KMS-11 (cell line): ENCODE results near the gene GINS2.

Source experiments
- H2AFZ ChIP-seq: fragments of 200-600 bp; sonication (generic); 2 replicates; pipeline ENCODE4 v1.6.1; 2016; ENCODE audit warnings: antibody characterized with exemption, mixed run types, low read depth
- H3K27ac ChIP-seq: fragments of 200-600 bp; sonication (generic); 2 replicates; pipeline ENCODE4 v1.6.1; 2016; ENCODE audit warnings: mild to moderate bottlenecking, mixed run types
- H3K27me3 ChIP-seq: fragments of 200-600 bp; sonication (generic); 2 replicates; pipeline ENCODE4 v1.6.1; 2017; ENCODE audit warnings: mild to moderate bottlenecking, low read depth, mixed run types, moderate library complexity; ENCODE audit not compliant: insufficient read depth
- H3K36me3 ChIP-seq: fragments of 200-600 bp; sonication (generic); 2 replicates; pipeline ENCODE4 v1.6.1; 2017; ENCODE audit warnings: mild to moderate bottlenecking, mixed run types; ENCODE audit not compliant: insufficient read depth
- H3K4me1 ChIP-seq: fragments of 200-600 bp; sonication (generic); 2 replicates; pipeline ENCODE4 v1.6.1; 2016; ENCODE audit warnings: mild to moderate bottlenecking, low read depth, mixed run types; ENCODE audit not compliant: poor library complexity, severe bottlenecking
- H3K4me2 ChIP-seq: fragments of 200-600 bp; sonication (generic); 2 replicates; pipeline ENCODE4 v1.7.0; 2016; ENCODE audit warnings: mild to moderate bottlenecking, mixed run types
- H3K4me3 ChIP-seq: fragments of 200-600 bp; sonication (generic); IDR thresholded peaks from 2 replicates; pipeline ENCODE4 v1.6.1; 2017; ENCODE audit warnings: low read depth, low read length, mixed read lengths; ENCODE audit not compliant: insufficient read depth
- H3K79me2 ChIP-seq: fragments of 200-600 bp; sonication (generic); 2 replicates; pipeline ENCODE4 v1.6.1; 2016; ENCODE audit warnings: low read depth, mixed run types; ENCODE audit not compliant: insufficient read depth
- H3K9ac ChIP-seq: fragments of 200-600 bp; sonication (generic); 2 replicates; pipeline ENCODE4 v1.6.1; 2016; ENCODE audit warnings: mild to moderate bottlenecking, mixed run types
- H4K20me1 ChIP-seq: fragments of 200-600 bp; sonication (generic); 2 replicates; pipeline ENCODE4 v1.6.1; 2016; ENCODE audit warnings: mild to moderate bottlenecking, mixed run types; ENCODE audit not compliant: insufficient read depth
- TF ChIP-seq, protein P1 (sequence below): fragments of 200-600 bp; sonication (generic); conservative IDR thresholded peaks from 2 replicates; pipeline ENCODE4 v1.6.1; 2017; ENCODE audit warnings: low read depth, mild to moderate bottlenecking, antibody characterized with exemption, low read length, moderate library complexity, mixed read lengths

Gene GINS2

DNA sequence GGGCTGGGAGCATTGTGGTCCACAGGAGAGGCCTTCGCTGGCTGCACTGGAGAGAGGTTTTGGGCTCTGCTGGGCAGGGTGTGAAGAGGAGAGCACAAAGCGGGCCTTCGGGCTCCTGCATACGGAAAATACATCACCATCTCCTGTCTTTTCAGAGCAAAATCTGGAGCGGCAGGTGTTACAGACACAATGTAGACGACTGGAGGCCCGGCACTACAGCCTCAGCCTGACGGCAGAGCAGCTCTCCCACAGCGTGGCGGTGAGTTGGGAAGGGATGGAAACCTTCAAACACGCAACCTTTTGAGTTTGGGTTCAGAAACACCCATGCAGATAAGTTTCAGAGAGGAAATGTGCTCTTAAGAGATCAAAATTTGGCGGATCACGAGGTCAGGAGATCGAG lies 17.9 kb downstream of the GINS2 start:
- no peaks in the 10 kb centered on the region for H4K20me1 ChIP-seq
- H3K36me3 ChIP-seq, result 0 out of 2 replicates have a peak, but pooled peaks cover 6% of the 10 kb centered on the region
- H3K27ac ChIP-seq, result no peak overlapping the region
- peaks cover 19% of the 10 kb centered on the region for H3K4me1 ChIP-seq
- no peak overlapping the region for H3K4me2 ChIP-seq
- peaks cover 7% of the 10 kb centered on the region; the same call in 1 of the 2 replicates for H3K79me2 ChIP-seq
- no peak overlapping the region for H3K9ac ChIP-seq
- H3K4me3 ChIP-seq, result no peak overlapping the region
- no peaks in the 10 kb centered on the region for H3K27me3 ChIP-seq
- TF ChIP-seq, protein P1, sequence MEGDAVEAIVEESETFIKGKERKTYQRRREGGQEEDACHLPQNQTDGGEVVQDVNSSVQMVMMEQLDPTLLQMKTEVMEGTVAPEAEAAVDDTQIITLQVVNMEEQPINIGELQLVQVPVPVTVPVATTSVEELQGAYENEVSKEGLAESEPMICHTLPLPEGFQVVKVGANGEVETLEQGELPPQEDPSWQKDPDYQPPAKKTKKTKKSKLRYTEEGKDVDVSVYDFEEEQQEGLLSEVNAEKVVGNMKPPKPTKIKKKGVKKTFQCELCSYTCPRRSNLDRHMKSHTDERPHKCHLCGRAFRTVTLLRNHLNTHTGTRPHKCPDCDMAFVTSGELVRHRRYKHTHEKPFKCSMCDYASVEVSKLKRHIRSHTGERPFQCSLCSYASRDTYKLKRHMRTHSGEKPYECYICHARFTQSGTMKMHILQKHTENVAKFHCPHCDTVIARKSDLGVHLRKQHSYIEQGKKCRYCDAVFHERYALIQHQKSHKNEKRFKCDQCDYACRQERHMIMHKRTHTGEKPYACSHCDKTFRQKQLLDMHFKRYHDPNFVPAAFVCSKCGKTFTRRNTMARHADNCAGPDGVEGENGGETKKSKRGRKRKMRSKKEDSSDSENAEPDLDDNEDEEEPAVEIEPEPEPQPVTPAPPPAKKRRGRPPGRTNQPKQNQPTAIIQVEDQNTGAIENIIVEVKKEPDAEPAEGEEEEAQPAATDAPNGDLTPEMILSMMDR, result no peak
- H2AFZ ChIP-seq, result no peak overlapping the region

DNA sequence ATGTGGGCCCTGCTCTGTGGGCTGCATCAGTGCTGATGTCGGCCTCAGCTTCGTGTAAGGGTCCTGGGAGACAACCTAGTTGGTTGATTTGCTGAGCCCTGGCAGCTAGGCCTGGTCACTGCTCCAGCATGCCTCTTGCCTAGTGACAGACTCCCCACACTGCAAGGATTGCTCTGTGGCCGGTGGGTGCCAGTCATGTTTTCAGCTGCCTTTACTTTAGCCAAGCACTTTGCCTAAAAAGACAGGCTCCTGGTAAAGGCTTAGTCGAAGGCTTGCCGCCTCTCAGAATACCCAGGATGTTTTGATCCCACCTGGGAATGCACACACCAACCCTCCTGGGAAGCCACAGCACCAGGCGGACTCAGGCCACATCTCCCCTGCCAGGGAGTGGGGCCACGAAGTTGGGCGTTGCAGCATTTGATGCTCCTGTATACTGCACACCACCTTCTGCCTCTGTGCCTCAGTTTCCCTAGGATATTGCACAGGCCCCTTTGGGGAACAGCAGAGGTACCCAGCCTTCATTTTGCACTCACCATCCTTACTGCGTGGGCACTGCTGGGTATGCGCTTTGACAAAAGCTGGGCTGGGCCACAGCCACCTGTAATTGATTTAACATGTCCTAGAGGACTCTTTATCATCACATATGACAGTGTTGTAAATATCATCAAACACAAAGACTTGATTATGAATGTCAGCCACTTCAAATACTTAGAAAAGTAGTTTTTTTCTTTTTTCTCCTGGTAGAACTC lies 19.9 kb downstream of the GINS2 start:
- H3K4me2 ChIP-seq, result no peak overlapping the region
- H3K4me1 ChIP-seq, result no peaks in the 10 kb centered on the region
- H3K9ac ChIP-seq, result no peak overlapping the region
- no peaks in the 10 kb centered on the region for H4K20me1 ChIP-seq
- H3K27ac ChIP-seq, result no peak overlapping the region
- no peak overlapping the region for H3K4me3 ChIP-seq
- H2AFZ ChIP-seq, result no peak overlapping the region
- H3K79me2 ChIP-seq, result 0 out of 2 replicates have a peak, but pooled peaks cover 4% of the 10 kb centered on the region
- H3K36me3 ChIP-seq, result 0 out of 2 replicates have a peak, but pooled peaks cover 6% of the 10 kb centered on the region
- TF ChIP-seq, protein P1, result no peak
- no peaks in the 10 kb centered on the region for H3K27me3 ChIP-seq

DNA sequence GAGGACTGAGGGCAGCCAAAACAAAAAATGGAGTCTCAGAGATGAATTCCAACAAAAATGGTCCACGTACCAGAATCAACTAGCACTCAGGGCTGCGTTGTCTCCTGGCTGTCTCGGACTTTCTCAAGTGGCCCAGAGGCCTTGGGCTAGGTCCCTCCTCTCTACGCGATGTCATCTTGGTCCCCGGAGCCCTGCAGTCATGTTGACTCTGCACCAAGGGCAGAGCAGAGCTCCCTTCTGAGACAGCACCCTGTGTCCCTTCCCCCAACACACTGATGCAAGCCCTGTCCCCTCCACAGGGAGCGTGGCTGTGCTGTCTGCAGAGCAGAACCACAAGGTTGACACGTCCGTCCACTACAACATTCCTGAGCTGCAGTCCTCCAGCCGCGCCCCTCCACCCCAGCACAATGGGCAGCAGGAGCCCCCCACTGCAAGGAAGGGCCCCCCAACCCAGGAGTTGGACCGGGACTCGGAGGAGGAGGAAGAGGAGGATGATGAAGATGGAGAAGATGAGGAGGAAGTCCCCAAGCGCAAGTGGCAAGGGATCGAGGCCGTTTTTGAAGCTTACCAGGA lies 20.8 kb downstream of the GINS2 start:
- 0 out of 2 replicates have a peak, but pooled peaks cover 6% of the 10 kb centered on the region for H3K36me3 ChIP-seq

DNA sequence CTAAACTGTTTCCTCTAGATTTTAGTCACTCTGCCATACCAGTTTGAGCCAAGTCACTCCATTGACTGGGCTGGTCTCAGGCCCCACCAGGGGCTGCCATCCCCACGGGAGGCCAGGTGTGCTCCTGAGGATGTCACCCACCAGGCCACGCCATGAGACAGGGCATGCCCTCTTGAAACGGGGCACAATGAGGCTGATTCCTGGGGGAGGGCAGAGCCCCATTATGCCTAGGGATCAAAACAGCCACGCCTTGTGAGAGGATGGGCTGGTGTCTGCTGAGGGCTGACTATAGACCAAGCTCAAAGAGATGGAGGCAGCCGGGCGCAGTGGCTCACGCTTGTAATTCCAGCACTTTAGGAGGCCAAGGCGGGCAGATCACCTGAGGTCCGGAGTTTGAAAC lies 21.5 kb downstream of the GINS2 start:
- H2AFZ ChIP-seq, result no peak overlapping the region
- no peaks in the 10 kb centered on the region for H3K79me2 ChIP-seq
- TF ChIP-seq, protein P1, result no peak
- H3K4me2 ChIP-seq, result no peak overlapping the region
- no peaks in the 10 kb centered on the region for H3K27me3 ChIP-seq
- no peak overlapping the region for H3K4me3 ChIP-seq
- H3K4me1 ChIP-seq, result no peaks in the 10 kb centered on the region
- H3K9ac ChIP-seq, result no peak overlapping the region
- 0 out of 2 replicates have a peak, but pooled peaks cover 3% of the 10 kb centered on the region for H3K36me3 ChIP-seq
- H3K27ac ChIP-seq, result no peak overlapping the region
- H4K20me1 ChIP-seq, result no peaks in the 10 kb centered on the region

More for the DNA sequence above, 20.8 kb downstream of the GINS2 start:
- H3K4me1 ChIP-seq, result no peaks in the 10 kb centered on the region
- H2AFZ ChIP-seq, result no peak overlapping the region
- TF ChIP-seq, protein P1, result no peak
- no peak overlapping the region for H3K27ac ChIP-seq
- H4K20me1 ChIP-seq, result no peaks in the 10 kb centered on the region
- no peak overlapping the region for H3K9ac ChIP-seq
- H3K4me3 ChIP-seq, result no peak overlapping the region
- H3K4me2 ChIP-seq, result no peak overlapping the region
- H3K79me2 ChIP-seq, result 0 out of 2 replicates have a peak, but pooled peaks cover 2% of the 10 kb centered on the region
- H3K27me3 ChIP-seq, result no peaks in the 10 kb centered on the region
